Hematopoietic multipotent progenitor cell treated with erythropoietin and hydrocortisone succinate and interleukin-3 and kit ligand, for 15 days (in vitro differentiated cells): ENCODE measurements around the gene WDR45B.
A peak's percentile ranks its signal among the peaks of the same experiment; 100 is the strongest.

Experiments
- DNase-seq: peaks from one replicate; pipeline ENCODE4 v3.0.0-alpha.2; 2015; ENCODE audit warnings: low spot score

WDR45B gene

GRCh38 chr17:82648165-82648668, at the start of gene WDR45B:
TSS of gene WDR45B (minus strand) at chr17:82648444. CDS start at chr17:82648340, 104 bp downstream.
- peak; percentile 92 for DNase-seq

GRCh38 chr17:82697808-82698064, 49.5 kb upstream of the WDR45B start:
- DNase-seq = no peak

GRCh38 chr17:82696916-82697807, 48.9 kb upstream of the WDR45B start:
- no peak for DNase-seq

- DNase-seq = no peak
Measured at GRCh38 chr17:82696259-82696658, 48.0 kb upstream of the WDR45B start.

GRCh38 chr17:82694647-82695046, 46.4 kb upstream of the WDR45B start:
- no peak for DNase-seq

- no peak for DNase-seq
Measured at GRCh38 chr17:82693168-82693867, 45.1 kb upstream of the WDR45B start.

GRCh38 chr17:82692268-82692667, 44.0 kb upstream of the WDR45B start:
- DNase-seq = no peak

GRCh38 chr17:82691714-82692113, 43.5 kb upstream of the WDR45B start:
- no peak for DNase-seq

- no peak for DNase-seq
Measured at GRCh38 chr17:82690786-82691489, 42.7 kb upstream of the WDR45B start.

GRCh38 chr17:82689077-82689476, 40.8 kb upstream of the WDR45B start:
- DNase-seq = no peak

GRCh38 chr17:82687871-82688270, 39.6 kb upstream of the WDR45B start:
- no peak for DNase-seq

- DNase-seq = no peak
Measured at GRCh38 chr17:82687375-82687861, 39.2 kb upstream of the WDR45B start.

- DNase-seq = no peak
Measured at GRCh38 chr17:82686366-82687324, 38.4 kb upstream of the WDR45B start.

GRCh38 chr17:82685291-82685690, 37.0 kb upstream of the WDR45B start:
- no peak for DNase-seq

- DNase-seq = no peak
Measured at GRCh38 chr17:82684228-82684841, 36.1 kb upstream of the WDR45B start.

- no peak for DNase-seq
Measured at GRCh38 chr17:82683534-82683933, 35.3 kb upstream of the WDR45B start.

GRCh38 chr17:82681547-82681946, 33.3 kb upstream of the WDR45B start:
- DNase-seq = no peak

- no peak for DNase-seq
Measured at GRCh38 chr17:82679586-82680465, 31.6 kb upstream of the WDR45B start.

- DNase-seq = no peak
Measured at GRCh38 chr17:82678265-82678891, 30.1 kb upstream of the WDR45B start.
